ENCODE measurements around the gene FAM117A. TPM values are rescaled to one million over a fixed set of nuclear protein-coding genes. Genes with fewer than 3 reads are reported as not detected.

FAM117A gene
- total RNA-seq, 1 donor from 2014 or later: 4.7 TPM

GRCh38 chr17:49667854-49668253 is 96.1 kb downstream of the FAM117A start:
- no peak overlapping the region for H3K4me3 ChIP-seq (ENCODE audit: low read depth, low read length)
- TF ChIP-seq CTCF (conservative IDR thresholded peaks at IDR 0.05; ENCODE audit: low read depth, low read length): no peak

GRCh38 chr17:49664706-49665211 is 99.2 kb downstream of the FAM117A start:
- no peak for TF ChIP-seq CTCF (conservative IDR thresholded peaks at IDR 0.05; ENCODE audit: low read depth, low read length)
- no peak for DNase-seq (ENCODE audit: low read depth)

More at GRCh38 chr17:49667854-49668253, 96.1 kb downstream of the FAM117A start:
- DNase-seq (ENCODE audit: low read depth): no peak

More at GRCh38 chr17:49664706-49665211, 99.2 kb downstream of the FAM117A start:
- no peak overlapping the region for H3K4me3 ChIP-seq (ENCODE audit: low read depth, low read length)

Other genes starting within 250 kb of the FAM117A start
- 0.07 and 0.69 TPM in 2 replicates for gene NXPH3, start 188.3 kb downstream of the FAM117A start, total RNA-seq
- gene SPOP, start 86.0 kb downstream of the FAM117A start, total RNA-seq: 23.3 and 26.2 TPM in 2 replicates
- gene SLC35B1, start 56.2 kb downstream of the FAM117A start, total RNA-seq: 60.0 and 72.0 TPM in 2 replicates
- gene KAT7, start 24.6 kb upstream of the FAM117A start, total RNA-seq: 20.4 and 20.9 TPM in 2 replicates
- not detected in 2 replicates for gene TAC4, start 83.9 kb upstream of the FAM117A start, total RNA-seq
- not detected in 2 replicates for gene DLX4, start 205.1 kb upstream of the FAM117A start, total RNA-seq
- not detected in 2 replicates for gene DLX3, start 231.1 kb upstream of the FAM117A start, total RNA-seq

All from epithelial cell of proximal tubule (primary cell).